Endothelial cell of umbilical vein (primary cell): ENCODE data around the gene CBX6. TPM values are rescaled to one million over a fixed set of nuclear protein-coding genes. Genes with fewer than 3 reads are reported as not detected.

ENCODE experiments used
- Bru-seq: library from RNA; stranded (reverse); fragments of 400-500 nt; gene quantifications from one replicate; lab custom pipeline; 2021; lab: Mats Ljungman, UMichigan
- BruChase-seq, 2 experiments: library from RNA; stranded (reverse); fragments of 400-500 nt; gene quantifications; one replicate each; lab custom pipeline; 2021; lab: Mats Ljungman, UMichigan
- BruUV-seq: library from RNA; stranded (reverse); fragments of 400-500 nt; replicated peaks from 2 replicates; lab custom pipeline; 2021; lab: Mats Ljungman, UMichigan
- CTCF ChIA-PET: fragments of 300-600, 350-600 bp; sonication (Branson Sonifier 250); formaldehyde crosslinking; loops from one replicate; lab custom pipeline; 2021; ENCODE audit warnings: antibody characterized with exemption, inconsistent platforms; lab: Charles Lee
- POLR2A ChIA-PET: fragments of 300-600, 350-600 bp; sonication (Branson Sonifier 250); formaldehyde crosslinking; loops from one replicate; lab custom pipeline; 2021; ENCODE audit warnings: antibody characterized with exemption, inconsistent platforms; lab: Charles Lee
- DNase-seq: peaks from one replicate; pipeline ENCODE4 v3.0.0-alpha.2; 2011; ENCODE audit warnings: low read depth, low spot score
- FAIRE-seq: peaks from 2 replicates; lab custom pipeline; 2011; peaks lifted over from hg19 to GRCh38; lab: Jason Lieb, UNC
- H2AFZ ChIP-seq: 2 replicates; pipeline ENCODE4 v1.6.0; 2012; ENCODE audit warnings: low read depth, low read length, control low read depth, inconsistent platforms
- H3K27ac ChIP-seq: 2 replicates; pipeline ENCODE4 v1.5.1; 2011; ENCODE audit warnings: low read depth, mild to moderate bottlenecking, control low read depth, low read length, moderate library complexity; ENCODE audit not compliant: insufficient read depth
- H3K27me3 ChIP-seq, 2 experiments: 2 replicates each; pipeline versions ENCODE4 v1.6.0 to v1.6.1; 2011; ENCODE audit warnings: low read length in 2 of 2, mixed read lengths in 1 of 2; ENCODE audit not compliant: control insufficient read depth in 2 of 2, insufficient read depth in 2 of 2
- H3K36me3 ChIP-seq, 2 experiments: 2 replicates in 1 of 2; 3 replicates in 1 of 2; pipeline ENCODE4 v1.5.1; 2011; ENCODE audit warnings: low read length in 2 of 2, mild to moderate bottlenecking in 1 of 2, moderate library complexity in 1 of 2; ENCODE audit not compliant: control insufficient read depth in 2 of 2, insufficient read depth in 2 of 2; ENCODE audit errors: extremely low read depth in 1 of 2
- H3K4me1 ChIP-seq: 3 replicates; pipeline ENCODE4 v1.5.1; 2011; ENCODE audit warnings: mild to moderate bottlenecking, low read length; ENCODE audit not compliant: control insufficient read depth, insufficient read depth; ENCODE audit errors: extremely low read depth
- H3K4me2 ChIP-seq: 2 replicates; pipeline ENCODE4 v1.6.1; 2011; ENCODE audit warnings: low read length, control low read depth, mixed read lengths; ENCODE audit not compliant: insufficient read depth
- H3K4me3 ChIP-seq, 3 experiments: fragments of 200-600 bp in 1 of 3; sonication (generic), shearing (Covaris generic) in 1 of 3; replicated peaks in 1 of 3; 2 replicates each; pipeline ENCODE4 v1.5.1; 2011 to 2016; ENCODE audit warnings: control low read depth in 3 of 3, low read length in 3 of 3, mild to moderate bottlenecking in 2 of 3, inconsistent platforms in 1 of 3, low read depth in 1 of 3, moderate library complexity in 1 of 3; ENCODE audit not compliant: insufficient read depth in 1 of 3
- H3K79me2 ChIP-seq: 2 replicates; pipeline ENCODE4 v1.6.0; 2012; ENCODE audit warnings: low read length, inconsistent platforms; ENCODE audit not compliant: control insufficient read depth, insufficient read depth
- H3K9ac ChIP-seq: replicated peaks from 2 replicates; pipeline ENCODE3; 2011; ENCODE audit warnings: low read length, control low read depth; ENCODE audit not compliant: insufficient read depth; ENCODE audit errors: extremely low read depth
- H3K9me1 ChIP-seq: replicated peaks from 3 replicates; pipeline ENCODE4 v1.6.0; 2011; ENCODE audit warnings: mild to moderate bottlenecking, low read length; ENCODE audit not compliant: control insufficient read depth, insufficient read depth; ENCODE audit errors: extremely low read depth
- H3K9me3 ChIP-seq: replicated peaks from 2 replicates; pipeline ENCODE4 v1.5.1; 2012; ENCODE audit warnings: low read length, inconsistent platforms; ENCODE audit not compliant: control insufficient read depth, insufficient read depth
- H4K20me1 ChIP-seq: replicated peaks from 2 replicates; pipeline ENCODE3; 2011; ENCODE audit warnings: mild to moderate bottlenecking, low read length; ENCODE audit not compliant: control insufficient read depth, insufficient read depth; ENCODE audit errors: extremely low read depth
- CTCF ChIP-seq, 2 donors: IDR thresholded peaks; 1 replicate in 1 of 2; 2 replicates in 1 of 2; pipeline ENCODE4 v1.5.1; 2011; ENCODE audit warnings: low read length in 2 of 2, mild to moderate bottlenecking in 2 of 2, moderate library complexity in 2 of 2, control low read depth in 1 of 2, inconsistent platforms in 1 of 2, low read depth in 1 of 2; ENCODE audit not compliant: insufficient read depth in 1 of 2; ENCODE audit errors: extremely low read depth in 1 of 2
- EZH2 ChIP-seq: IDR thresholded peaks from 2 replicates; pipeline ENCODE4 v1.6.1; 2012; ENCODE audit warnings: borderline replicate concordance, low read depth, mild to moderate bottlenecking, moderate library complexity, low read length, inconsistent platforms; ENCODE audit not compliant: severe bottlenecking
- FOS ChIP-seq: IDR thresholded peaks from 2 replicates; pipeline ENCODE4 v1.6.1; 2011; ENCODE audit warnings: mild to moderate bottlenecking, low read length, moderate library complexity, borderline replicate concordance; ENCODE audit not compliant: insufficient read depth
- GATA2 ChIP-seq: IDR thresholded peaks from 2 replicates; pipeline ENCODE4 v1.7.0; 2011; ENCODE audit warnings: low read depth, mild to moderate bottlenecking, moderate library complexity, mixed read lengths, low read length; ENCODE audit not compliant: insufficient read length, insufficient read depth
- JUN ChIP-seq: IDR thresholded peaks from 2 replicates; pipeline ENCODE4 v1.6.1; 2011; ENCODE audit warnings: borderline replicate concordance, low read depth; ENCODE audit not compliant: insufficient read length, insufficient read depth
- MAX ChIP-seq: IDR thresholded peaks from 2 replicates; pipeline ENCODE4 v1.6.1; 2011; ENCODE audit not compliant: insufficient read depth, insufficient read length
- MYC ChIP-seq: IDR thresholded peaks from one replicate; pipeline ENCODE4 v1.6.1; 2011; ENCODE audit warnings: mild to moderate bottlenecking, low read depth, low read length
- POLR2A ChIP-seq: IDR thresholded peaks from 2 replicates; pipeline ENCODE4 v1.6.1; 2012; ENCODE audit warnings: low read depth, mild to moderate bottlenecking, control low read depth, low read length
- POLR2AphosphoS5 ChIP-seq: IDR thresholded peaks from 2 replicates; pipeline ENCODE4 v1.6.1; 2012; ENCODE audit warnings: low read depth, mild to moderate bottlenecking, control low read depth, low read length, moderate library complexity; ENCODE audit not compliant: insufficient read depth
- dilution Hi-C: fragments of 300-500 bp; cut with MboI; formaldehyde crosslinking; loops from one replicate; pipeline ENCODE4 v1.15.0; 2019; ENCODE audit warnings: low sequenced_read_pairs; ENCODE audit not compliant: extremely low pct_ligation_motif_present
- intact Hi-C: fragments of 100-400 bp; cut with micrococcal nuclease; formaldehyde crosslinking; loops from one replicate; pipeline ENCODE4 v1.10.0; 2022
- long read RNA-seq: library from polyadenylated mRNA; stranded (forward); transcript quantifications from one replicate; pipeline ENCODE4 v2.0.0, GENCODE V29; 2021
- polyA minus RNA-seq, 3 experiments: library from RNA; depleted of rRNA, polyadenylated mRNA; stranded (reverse); fragments of >200 nt; gene quantifications; 1 replicate in 1 of 3; 2 replicates in 2 of 3; pipeline ENCODE4 v1.2.3, GENCODE V29; 2011
- polyA plus RNA-seq, 4 experiments: library from polyadenylated mRNA; depleted of rRNA in 3 of 4; stranded (reverse) in 3 of 4; unstranded in 1 of 4; fragments of >200 nt; gene quantifications; 2 replicates each; pipeline versions ENCODE4 v1.2.1 to v1.2.3, GENCODE V29; 2011 to 2012; ENCODE audit warnings: missing spikeins in 1 of 4
- total RNA-seq: library from RNA; stranded (reverse); gene quantifications from 2 replicates; pipeline ENCODE4 v1.2.3, GENCODE V29; 2021

Gene CBX6
- 60.9 and 62.6 TPM in 2 replicates for total RNA-seq
- 14.9 and 18.2 TPM in 2 replicates for polyA plus RNA-seq
- 9.4 and 11.9 TPM in 2 replicates for polyA plus RNA-seq (2011; cell fraction: cytosol; rRNA removed)
- polyA plus RNA-seq (2011; cell fraction: nucleus; rRNA removed), result 23.9 TPM in 2 replicates
- polyA plus RNA-seq (2012), result 20.7 TPM in 2 replicates
- polyA minus RNA-seq, result 31.1 and 34.5 TPM in 2 replicates
- polyA minus RNA-seq (2011; cell fraction: cytosol; rRNA and poly(A)+ RNA removed), result 26.7 TPM
- 20.4 and 23.6 TPM in 2 replicates for polyA minus RNA-seq (2011; cell fraction: nucleus; rRNA and poly(A)+ RNA removed)
- percentile 73 among the genes with signal in this experiment for Bru-seq, nascent RNA
- BruChase-seq, experiment 1, labeled RNA remaining after a 6-hour chase, result percentile 97 among the genes with signal in this experiment
- percentile 90 among the genes with signal in this experiment for BruChase-seq, experiment 2, labeled RNA remaining after a 2-hour chase
- long read RNA-seq, full-length matches to known transcripts, result 22 of 62 reads
- long read RNA-seq, partial matches to known transcripts, result 28 of 62 reads
- long read RNA-seq, other reads (novel, unspliced or antisense), result 12 of 62 reads

- DNase-seq (peak; percentile 92), FAIRE-seq (peak; percentile 87)
- CTCF ChIA-PET, result interaction anchor here (0.9 to 7.0 kb wide), 6 partner anchors 52 to 130 kb away, joined by 3 to 160 read pairs (median 36); no protein-coding TSS in a partner anchor
- Histone ChIP-seq H3K4me2 (peak within 1 kb of the TSS; percentile 84), H2AFZ (peak within 1 kb of the TSS; percentile 96), H3K36me3 (peaks cover 3 to 5% of the 10 kb centered on the region in 2 experiments), H4K20me1 (no peaks in the 10 kb centered on the region), H3K9ac (peak within 1 kb of the TSS; percentile 59), H3K27ac (peak within 1 kb of the TSS; percentile 21), H3K27me3 (peaks cover 14 to 25% of the 10 kb centered on the region in 2 experiments), H3K9me3 (no peaks in the 10 kb centered on the region), H3K4me3 (peak within 1 kb of the TSS; percentile 76 to 82 (median 79)), H3K4me1 (peaks cover 17% of the 10 kb centered on the region), H3K9me1 (no peaks in the 10 kb centered on the region), H3K79me2 (peaks cover 21% of the 10 kb centered on the region)
- TF ChIP-seq JUN, result no peak
- no peak for TF ChIP-seq EZH2
- peak; percentile 80 for TF ChIP-seq POLR2A
- TF ChIP-seq MYC, result no peak
- TF ChIP-seq FOS, result no peak
- TF ChIP-seq CTCF (IDR thresholded peaks at IDR 0.05; ENCODE audit: extremely low read depth in 1 of 2, insufficient read depth in 1 of 2, low read depth in 1 of 2, low read length in 2 of 2), result no peak
- no peak for TF ChIP-seq GATA2
- peak; percentile 78 for TF ChIP-seq MAX
- peak; percentile 60 for TF ChIP-seq POLR2AphosphoS5
- POLR2A ChIA-PET, result interaction anchor here (0.6 kb wide), 2 partner anchors 52 to 128 kb away, joined by 3 read pairs; no protein-coding TSS in a partner anchor
- no TSS peak for BruUV-seq
- intact Hi-C loops (loop anchor here (1.0 to 10.0 kb wide), 4 partner anchors 110 to 660 kb away; partner anchors contain the start of genes APOBEC3B, RPL3 and RPS19BP1), dilution Hi-C loops (no loop called here)
These were observed at the start of gene CBX6 for GRCh38 chr22:38872172-38872830. Gene CBX6 (minus strand): TSS chr22:38872216. CDS start chr22:38872190, 26 bp downstream.
